ENCODE data around the gene KYAT1. TPM values are rescaled to one million over a fixed set of nuclear protein-coding genes. Genes with fewer than 3 reads are reported as not detected.
"Not testable (repeated sequence)": the region's sequence is repeated elsewhere in the genome, so short reads cannot be mapped to it uniquely, and the experiment has no call there.

The KYAT1 gene
- total RNA-seq, 2 donors from 2014 or later = 10.1 to 15.1 TPM

GRCh38 chr9:128807827-128808226, 73.9 kb downstream of the KYAT1 start:
- Histone ChIP-seq H3K4me3 (no peak overlapping the region), H3K9me3 (no peaks in the 10 kb centered on the region), H3K27ac (no peak overlapping the region), H3K27me3 (no peaks in the 10 kb centered on the region), H3K36me3 (peaks cover 46% of the 10 kb centered on the region), H3K4me1 (no peaks in the 10 kb centered on the region)
- TF ChIP-seq CTCF (IDR thresholded peaks at IDR 0.05) = no peak
- no peak for DNase-seq (ENCODE audit: low spot score)

- Histone ChIP-seq H3K27me3 (no peaks in the 10 kb centered on the region), H3K4me1 (no peaks in the 10 kb centered on the region), H3K27ac (no peak overlapping the region), H3K36me3 (peaks cover 50% of the 10 kb centered on the region), H3K9me3 (no peaks in the 10 kb centered on the region), H3K4me3 (no peak overlapping the region)
- TF ChIP-seq CTCF (IDR thresholded peaks at IDR 0.05) = no peak
- DNase-seq (ENCODE audit: low spot score) = no peak
Observed at GRCh38 chr9:128805661-128806060, 76.1 kb downstream of the KYAT1 start.

- no peak for TF ChIP-seq CTCF (IDR thresholded peaks at IDR 0.05)
- no peak for DNase-seq (ENCODE audit: low spot score)
- no peaks in the 10 kb centered on the region for H3K9me3 ChIP-seq
- H3K27ac ChIP-seq = no peak overlapping the region
- no peak overlapping the region for H3K4me3 ChIP-seq
- no peaks in the 10 kb centered on the region for H3K27me3 ChIP-seq
- H3K4me1 ChIP-seq = no peaks in the 10 kb centered on the region
- peaks cover 59% of the 10 kb centered on the region for H3K36me3 ChIP-seq
Observed at GRCh38 chr9:128802482-128802881, 79.3 kb downstream of the KYAT1 start.

- Histone ChIP-seq H3K4me1 (no peaks in the 10 kb centered on the region), H3K27ac (no peak overlapping the region), H3K4me3 (no peak overlapping the region), H3K9me3 (no peaks in the 10 kb centered on the region), H3K36me3 (peaks cover 51% of the 10 kb centered on the region), H3K27me3 (no peaks in the 10 kb centered on the region)
- no peak for DNase-seq (ENCODE audit: low spot score)
- TF ChIP-seq CTCF (IDR thresholded peaks at IDR 0.05) = no peak
Observed at GRCh38 chr9:128800061-128800460, 81.7 kb downstream of the KYAT1 start.

GRCh38 chr9:128798896-128799295, 82.9 kb downstream of the KYAT1 start:
- Histone ChIP-seq H3K4me3 (no peak overlapping the region), H3K4me1 (no peaks in the 10 kb centered on the region), H3K9me3 (no peaks in the 10 kb centered on the region), H3K36me3 (peaks cover 59% of the 10 kb centered on the region), H3K27ac (no peak overlapping the region), H3K27me3 (no peaks in the 10 kb centered on the region)
- TF ChIP-seq CTCF (IDR thresholded peaks at IDR 0.05) = no peak
- no peak for DNase-seq (ENCODE audit: low spot score)

GRCh38 chr9:128794961-128795360, 86.8 kb downstream of the KYAT1 start:
- not testable (repeated sequence) for H3K9me3 ChIP-seq; H3K27me3 ChIP-seq; H3K4me3 ChIP-seq; H3K27ac ChIP-seq; H3K4me1 ChIP-seq; DNase-seq (ENCODE audit: low spot score)
- peaks cover 74% of the 10 kb centered on the region for H3K36me3 ChIP-seq

Data from right atrium auricular region (tissue), 2 donors.